Fibroblast of skin of scalp (primary cell): ENCODE results near the gene AP5B1. TPM values are rescaled to one million over a fixed set of nuclear protein-coding genes. Genes with fewer than 3 reads are reported as not detected.
A peak's percentile ranks its signal among the peaks of the same experiment; 100 is the strongest.

Experiments used
- DNase-seq: peaks from one replicate; pipeline ENCODE4 v3.0.0-alpha.2; 2013
- polyA plus RNA-seq, 2 experiments: library from polyadenylated mRNA; unstranded; fragments of 120-200 nt; gene quantifications; one replicate each; pipeline ENCODE4 v1.2.1, GENCODE V29; 2013; ENCODE audit not compliant: insufficient read length in 2 of 2

Gene AP5B1
- polyA plus RNA-seq (2013, experiment 1 of 2; ENCODE audit: insufficient read length) = 7.1 TPM
- polyA plus RNA-seq (2013, experiment 2 of 2; ENCODE audit: insufficient read length) = 7.1 TPM

- DNase-seq = peak; percentile 60
These were observed at the start of gene AP5B1 for GRCh38 chr11:65780770-65781151. Gene AP5B1, minus strand, starts transcription at chr11:65780976. Its CDS starts 385 bp downstream, at chr11:65780591.

- no peak for DNase-seq
These were observed 48.7 kb upstream of the AP5B1 start for GRCh38 chr11:65829459-65829858.

GRCh38 chr11:65826984-65827735 lies 46.4 kb upstream of the AP5B1 start:
- DNase-seq = no peak

- no peak for DNase-seq
These were observed 42.2 kb upstream of the AP5B1 start for GRCh38 chr11:65822776-65823528.

GRCh38 chr11:65821107-65821506 lies 40.3 kb upstream of the AP5B1 start:
- DNase-seq = no peak

GRCh38 chr11:65817835-65818680 lies 37.3 kb upstream of the AP5B1 start:
- DNase-seq = peak; percentile 83

- DNase-seq = peak; percentile 37
These were observed 36.6 kb upstream of the AP5B1 start for GRCh38 chr11:65817312-65817834.

GRCh38 chr11:65816696-65817095 lies 35.9 kb upstream of the AP5B1 start:
- no peak for DNase-seq

GRCh38 chr11:65814986-65815565 lies 34.3 kb upstream of the AP5B1 start:
- DNase-seq = no peak

- no peak for DNase-seq
These were observed 33.6 kb upstream of the AP5B1 start for GRCh38 chr11:65814131-65814985.

- no peak for DNase-seq
These were observed 31.1 kb upstream of the AP5B1 start for GRCh38 chr11:65811764-65812475.

- no peak for DNase-seq
These were observed 29.5 kb upstream of the AP5B1 start for GRCh38 chr11:65810046-65810868.

GRCh38 chr11:65809496-65809895 lies 28.7 kb upstream of the AP5B1 start:
- DNase-seq = no peak

- DNase-seq = no peak
These were observed 28.1 kb upstream of the AP5B1 start for GRCh38 chr11:65808744-65809341.

- DNase-seq = no peak
These were observed 26.2 kb upstream of the AP5B1 start for GRCh38 chr11:65806979-65807378.

GRCh38 chr11:65803797-65804492 lies 23.2 kb upstream of the AP5B1 start:
- no peak for DNase-seq

GRCh38 chr11:65802841-65803240 lies 22.1 kb upstream of the AP5B1 start:
- no peak for DNase-seq

GRCh38 chr11:65801153-65801987 lies 20.6 kb upstream of the AP5B1 start:
- no peak for DNase-seq
